Mesenteric fat pad (tissue), 1 donor: ENCODE data around the gene CD79A. TPM values are rescaled to one million over a fixed set of nuclear protein-coding genes. Genes with fewer than 3 reads are reported as not detected.

Experiments
- DNase-seq: peaks from one replicate; pipeline ENCODE4 v3.0.0-alpha.2; 2020; ENCODE audit warnings: low spot score
- microRNA-seq: library from miRNA; unstranded; fragments of <30 nt; microRNA quantifications from one replicate; pipeline ENCODE4 v1.2.0, GENCODE V29; 2020; ENCODE audit warnings: borderline number of aligned reads
- total RNA-seq: library from RNA; stranded (reverse); fragmentation: NEBNext Ultra II Directional; extraction: Animal tissue kit (Norgen Biotek cat#: 25700); gene quantifications from one replicate; pipeline ENCODE4 v1.2.1, GENCODE V29; 2021
- donor health status: DM: yes; HTN: yes; CAD: no.

The CD79A gene
- total RNA-seq, 1 donor from 2014 or later, result 0.61 TPM

GRCh38 chr19:41929536-41930071 is 52.5 kb downstream of the CD79A start:
- DNase-seq, result no peak

- no peak for DNase-seq
Observed at GRCh38 chr19:41930322-41930722, 53.2 kb downstream of the CD79A start.

Small RNA genes within 50 kb of the gene (microRNA-seq; reads per million reads assigned to microRNA genes)
- gene MIR6797, result not detected

Other genes starting within 250 kb of the CD79A start
- not detected for gene CEACAM7, start 189.0 kb upstream of the CD79A start, total RNA-seq
- gene CEACAM5, start 168.7 kb upstream of the CD79A start, total RNA-seq, result 0.35 TPM
- 0.22 TPM for gene CEACAM6, start 121.7 kb upstream of the CD79A start, total RNA-seq
- 1.6 TPM for gene CEACAM3, start 80.7 kb upstream of the CD79A start, total RNA-seq
- not detected for gene LYPD4, start 32.6 kb upstream of the CD79A start, total RNA-seq
- not detected for gene DMRTC2, start 32.2 kb upstream of the CD79A start, total RNA-seq
- 1,067 TPM for gene RPS19, start 17.0 kb upstream of the CD79A start, total RNA-seq
- 123 TPM for gene ARHGEF1, start 5.9 kb downstream of the CD79A start, total RNA-seq
- gene ERFL, start 51.2 kb downstream of the CD79A start, total RNA-seq, result 0.19 TPM
- 145 TPM for gene RABAC1, start 82.0 kb downstream of the CD79A start, total RNA-seq
- gene ATP1A3, start 117.0 kb downstream of the CD79A start, total RNA-seq, result not detected
- 0.80 TPM for gene GRIK5, start 192.9 kb downstream of the CD79A start, total RNA-seq
- gene ZNF574, start 198.9 kb downstream of the CD79A start, total RNA-seq, result 8.9 TPM